Ishikawa (cell line): ENCODE data around the gene FCRL3.

Experiments
- CEBPB ChIP-seq: IDR thresholded peaks from 2 replicates; pipeline ENCODE4 v1.6.1; 2012
- CREB1 ChIP-seq: IDR thresholded peaks from 2 replicates; pipeline ENCODE4 v1.6.1; 2012; ENCODE audit warnings: low read depth
- EGR1 ChIP-seq: IDR thresholded peaks from 2 replicates; pipeline ENCODE4 v1.6.1; 2012
- EP300 ChIP-seq: IDR thresholded peaks from 2 replicates; pipeline ENCODE4 v1.6.1; 2012; ENCODE audit warnings: borderline replicate concordance
- FOXM1 ChIP-seq: IDR thresholded peaks from 2 replicates; pipeline ENCODE4 v1.6.1; 2012; ENCODE audit warnings: low read depth, borderline replicate concordance
- NFIC ChIP-seq: IDR thresholded peaks from 2 replicates; pipeline ENCODE4 v1.6.1; 2012
- RAD21 ChIP-seq: IDR thresholded peaks from 2 replicates; pipeline ENCODE4 v1.6.1; 2012; ENCODE audit warnings: low read depth
- TAF1 ChIP-seq: IDR thresholded peaks from 2 replicates; pipeline ENCODE4 v1.6.1; 2012; ENCODE audit warnings: low read depth, mild to moderate bottlenecking
- TCF12 ChIP-seq: IDR thresholded peaks from 2 replicates; pipeline ENCODE4 v1.6.1; 2012; ENCODE audit warnings: low read depth
- TEAD4 ChIP-seq: IDR thresholded peaks from 2 replicates; pipeline ENCODE4 v1.6.1; 2012
- YY1 ChIP-seq: IDR thresholded peaks from 2 replicates; pipeline ENCODE4 v1.6.1; 2012; ENCODE audit warnings: low read depth
- ZBTB7A ChIP-seq: IDR thresholded peaks from 2 replicates; pipeline ENCODE4 v1.6.1; 2012; ENCODE audit warnings: low read depth
- TF ChIP-seq, protein P1 (sequence below): IDR thresholded peaks from 2 replicates; pipeline ENCODE4 v1.6.1; 2012
- TF ChIP-seq, protein P2 (sequence below): IDR thresholded peaks from 2 replicates; pipeline ENCODE4 v1.6.1; 2012; ENCODE audit warnings: low read depth, mild to moderate bottlenecking
- TF ChIP-seq, protein P3 (sequence below): IDR thresholded peaks from 2 replicates; pipeline ENCODE4 v1.6.1; 2012

Gene FCRL3

DNA sequence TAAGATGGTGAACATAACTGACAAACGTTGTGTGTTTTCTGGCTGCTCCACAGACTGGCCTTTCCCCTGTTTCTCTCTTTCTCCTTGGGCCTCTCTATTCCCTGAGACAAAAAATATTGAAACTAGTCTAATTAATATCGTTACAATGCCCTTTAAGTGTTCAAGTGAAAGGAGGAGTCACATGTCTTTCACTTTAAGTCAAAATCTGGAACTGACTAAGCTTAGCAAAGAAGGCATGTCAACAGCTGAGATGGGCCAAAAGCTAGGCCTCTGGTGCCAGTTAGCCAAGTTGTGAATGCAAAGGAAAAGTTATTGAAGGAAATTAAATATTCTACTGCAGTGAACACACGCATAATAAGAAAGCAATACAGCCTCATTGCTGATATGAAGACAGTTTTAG lies 32.2 kb upstream of the FCRL3 start:
- TF ChIP-seq EP300 (no peak), TAF1 (no peak), YY1 (no peak)
- TF ChIP-seq, protein P1, sequence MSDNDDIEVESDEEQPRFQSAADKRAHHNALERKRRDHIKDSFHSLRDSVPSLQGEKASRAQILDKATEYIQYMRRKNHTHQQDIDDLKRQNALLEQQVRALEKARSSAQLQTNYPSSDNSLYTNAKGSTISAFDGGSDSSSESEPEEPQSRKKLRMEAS = no peak

GRCh38 chr1:157725221-157725577 lies 24.6 kb upstream of the FCRL3 start:
- TF ChIP-seq RAD21 (no peak), YY1 (no peak), ZBTB7A (no peak)

GRCh38 chr1:157724537-157725220 lies 24.1 kb upstream of the FCRL3 start:
- TF ChIP-seq, protein P2, sequence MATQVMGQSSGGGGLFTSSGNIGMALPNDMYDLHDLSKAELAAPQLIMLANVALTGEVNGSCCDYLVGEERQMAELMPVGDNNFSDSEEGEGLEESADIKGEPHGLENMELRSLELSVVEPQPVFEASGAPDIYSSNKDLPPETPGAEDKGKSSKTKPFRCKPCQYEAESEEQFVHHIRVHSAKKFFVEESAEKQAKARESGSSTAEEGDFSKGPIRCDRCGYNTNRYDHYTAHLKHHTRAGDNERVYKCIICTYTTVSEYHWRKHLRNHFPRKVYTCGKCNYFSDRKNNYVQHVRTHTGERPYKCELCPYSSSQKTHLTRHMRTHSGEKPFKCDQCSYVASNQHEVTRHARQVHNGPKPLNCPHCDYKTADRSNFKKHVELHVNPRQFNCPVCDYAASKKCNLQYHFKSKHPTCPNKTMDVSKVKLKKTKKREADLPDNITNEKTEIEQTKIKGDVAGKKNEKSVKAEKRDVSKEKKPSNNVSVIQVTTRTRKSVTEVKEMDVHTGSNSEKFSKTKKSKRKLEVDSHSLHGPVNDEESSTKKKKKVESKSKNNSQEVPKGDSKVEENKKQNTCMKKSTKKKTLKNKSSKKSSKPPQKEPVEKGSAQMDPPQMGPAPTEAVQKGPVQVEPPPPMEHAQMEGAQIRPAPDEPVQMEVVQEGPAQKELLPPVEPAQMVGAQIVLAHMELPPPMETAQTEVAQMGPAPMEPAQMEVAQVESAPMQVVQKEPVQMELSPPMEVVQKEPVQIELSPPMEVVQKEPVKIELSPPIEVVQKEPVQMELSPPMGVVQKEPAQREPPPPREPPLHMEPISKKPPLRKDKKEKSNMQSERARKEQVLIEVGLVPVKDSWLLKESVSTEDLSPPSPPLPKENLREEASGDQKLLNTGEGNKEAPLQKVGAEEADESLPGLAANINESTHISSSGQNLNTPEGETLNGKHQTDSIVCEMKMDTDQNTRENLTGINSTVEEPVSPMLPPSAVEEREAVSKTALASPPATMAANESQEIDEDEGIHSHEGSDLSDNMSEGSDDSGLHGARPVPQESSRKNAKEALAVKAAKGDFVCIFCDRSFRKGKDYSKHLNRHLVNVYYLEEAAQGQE = no peak
- TF ChIP-seq TCF12 = no peak
- TF ChIP-seq, protein P1 = no peak
- no peak for TF ChIP-seq RAD21
- no peak for TF ChIP-seq FOXM1
- no peak for TF ChIP-seq YY1
- TF ChIP-seq EGR1 = no peak
- TF ChIP-seq, protein P3, sequence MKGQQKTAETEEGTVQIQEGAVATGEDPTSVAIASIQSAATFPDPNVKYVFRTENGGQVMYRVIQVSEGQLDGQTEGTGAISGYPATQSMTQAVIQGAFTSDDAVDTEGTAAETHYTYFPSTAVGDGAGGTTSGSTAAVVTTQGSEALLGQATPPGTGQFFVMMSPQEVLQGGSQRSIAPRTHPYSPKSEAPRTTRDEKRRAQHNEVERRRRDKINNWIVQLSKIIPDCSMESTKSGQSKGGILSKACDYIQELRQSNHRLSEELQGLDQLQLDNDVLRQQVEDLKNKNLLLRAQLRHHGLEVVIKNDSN = no peak
- TF ChIP-seq CEBPB = no peak
- no peak for TF ChIP-seq NFIC
- no peak for TF ChIP-seq TAF1
- no peak for TF ChIP-seq EP300
- TF ChIP-seq CREB1 = no peak
- TF ChIP-seq ZBTB7A = no peak
- TF ChIP-seq TEAD4 = no peak

DNA sequence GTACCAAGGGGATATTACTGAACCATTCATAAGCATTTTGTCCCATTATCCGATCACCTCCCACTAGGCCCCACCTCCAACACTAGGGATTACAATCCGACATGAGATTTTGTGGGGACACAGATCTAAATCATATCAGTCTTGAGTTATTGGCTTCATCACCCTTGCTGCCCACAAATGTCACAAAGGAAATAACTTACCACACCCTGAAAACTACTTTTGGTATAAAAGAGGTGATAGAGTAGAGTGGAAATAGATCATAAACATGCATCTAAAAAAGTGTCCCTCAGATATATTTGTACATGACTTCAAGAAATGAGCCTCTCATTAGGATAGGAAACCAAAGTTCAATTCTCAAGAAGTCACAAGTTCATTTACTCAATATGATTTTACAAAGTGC lies 22.6 kb upstream of the FCRL3 start:
- TF ChIP-seq, protein P2 = no peak
- TF ChIP-seq TEAD4 (no peak), CEBPB (no peak), CREB1 (no peak), ZBTB7A (no peak), YY1 (no peak), FOXM1 (no peak), TCF12 (no peak), EGR1 (no peak), NFIC (no peak), TAF1 (no peak), EP300 (no peak), RAD21 (no peak)
- TF ChIP-seq, protein P1 = no peak
- TF ChIP-seq, protein P3 = no peak

GRCh38 chr1:157721985-157722384 lies 21.4 kb upstream of the FCRL3 start:
- no peak for TF ChIP-seq EP300
- TF ChIP-seq RAD21 = no peak
- TF ChIP-seq FOXM1 = no peak
- no peak for TF ChIP-seq CEBPB
- TF ChIP-seq, protein P3 = no peak
- TF ChIP-seq, protein P1 = no peak
- no peak for TF ChIP-seq CREB1
- TF ChIP-seq TAF1 = no peak
- TF ChIP-seq ZBTB7A = no peak
- TF ChIP-seq YY1 = no peak
- TF ChIP-seq TEAD4 = no peak
- TF ChIP-seq, protein P2 = no peak
- TF ChIP-seq TCF12 = no peak
- TF ChIP-seq NFIC = no peak
- no peak for TF ChIP-seq EGR1
